Vagina (tissue), 2 donors: ENCODE measurements around the gene TMCO5A. TPM values are rescaled to one million over a fixed set of nuclear protein-coding genes. Genes with fewer than 3 reads are reported as not detected.
"Not testable (repeated sequence)": the region's sequence is repeated elsewhere in the genome, so short reads cannot be mapped to it uniquely, and the experiment has no call there.

Source experiments
- DNase-seq, 2 donors: peaks; one replicate each; pipeline ENCODE4 v3.0.0-alpha.2; 2017; ENCODE audit errors: extremely low spot score in 2 of 2
- H3K27ac ChIP-seq: fragments of 200-600 bp; sonication (generic); one replicate; pipeline ENCODE4 v1.5.1; 2019
- H3K27me3 ChIP-seq: fragments of 200-600 bp; sonication (generic); one replicate; pipeline ENCODE4 v1.5.1; 2019
- H3K36me3 ChIP-seq, 2 donors: fragments of 200-600 bp; sonication (generic); one replicate each; pipeline ENCODE4 v1.5.1; 2017 to 2019
- H3K4me1 ChIP-seq: fragments of 200-600 bp; sonication (generic); one replicate; pipeline ENCODE4 v1.5.1; 2019
- H3K4me3 ChIP-seq, 2 donors: fragments of 200-600 bp; sonication (generic); 1 replicate in 1 of 2; 2 replicates in 1 of 2; pipeline ENCODE4 v1.5.1; 2016 to 2019
- H3K9me3 ChIP-seq: fragments of 200-600 bp; sonication (generic); one replicate; pipeline ENCODE4 v1.5.1; 2019
- CTCF ChIP-seq, 3 experiments: fragments of 450-650 bp in 2 of 3; fragments of 200-600 bp in 1 of 3; sonication (generic) in 1 of 3; IDR thresholded peaks; one replicate each; pipeline ENCODE4 v1.5.1; 2017 to 2019; ENCODE audit warnings: antibody characterized with exemption in 3 of 3, mild to moderate bottlenecking in 2 of 3, moderate library complexity in 2 of 3
- POLR2A ChIP-seq, 2 donors: fragments of 450-650 bp; IDR thresholded peaks; one replicate each; pipeline ENCODE4 v1.6.1; 2017; ENCODE audit warnings: antibody characterized with exemption in 2 of 2, mild to moderate bottlenecking in 2 of 2, moderate library complexity in 2 of 2
- POLR2AphosphoS5 ChIP-seq, 2 donors: sonication (generic); formaldehyde crosslinking; IDR thresholded peaks; one replicate each; pipeline ENCODE4 v1.9.0; 2017; ENCODE audit warnings: antibody characterized with exemption in 2 of 2, mild to moderate bottlenecking in 2 of 2, low read depth in 1 of 2; ENCODE audit not compliant: insufficient read depth in 1 of 2
- intact Hi-C: fragments of 100-400 bp; cut with DNase I; formaldehyde crosslinking; loops from one replicate; pipeline ENCODE4 v1.15.1; 2023
- total RNA-seq: library from RNA; depleted of rRNA; stranded (reverse); fragments of >200 nt; gene quantifications from one replicate; pipeline ENCODE4 v1.2.3, GENCODE V29; 2016

Gene TMCO5A
- total RNA-seq, 1 donor from 2014 or later: not detected

GRCh38 chr15:37951999-37952398 lies 17.6 kb downstream of the TMCO5A start:
- no peak for TF ChIP-seq POLR2A (IDR thresholded peaks at IDR 0.05)
- TF ChIP-seq POLR2AphosphoS5 (IDR thresholded peaks at IDR 0.05; ENCODE audit: insufficient read depth in 1 of 2, low read depth in 1 of 2): no peak
- TF ChIP-seq CTCF (IDR thresholded peaks at IDR 0.05): no peak
- Histone ChIP-seq H3K27me3 (no peaks in the 10 kb centered on the region), H3K9me3 (no peaks in the 10 kb centered on the region), H3K4me3 (no peak overlapping the region), H3K4me1 (no peaks in the 10 kb centered on the region), H3K36me3 (no peaks in the 10 kb centered on the region), H3K27ac (no peak overlapping the region)
- intact Hi-C loops: no loop called here
- DNase-seq: no peak

- H3K4me1 ChIP-seq, H3K4me3 ChIP-seq, H3K36me3 ChIP-seq, DNase-seq, H3K9me3 ChIP-seq, H3K27me3 ChIP-seq, H3K27ac ChIP-seq, intact Hi-C loops: not testable (repeated sequence)
Measured at GRCh38 chr15:37960742-37961141, 26.3 kb downstream of the TMCO5A start.

- intact Hi-C loops: no loop called here
- Histone ChIP-seq H3K4me3 (no peak overlapping the region), H3K36me3 (no peaks in the 10 kb centered on the region), H3K27me3 (no peaks in the 10 kb centered on the region), H3K4me1 (no peaks in the 10 kb centered on the region), H3K9me3 (no peaks in the 10 kb centered on the region), H3K27ac (no peak overlapping the region)
- DNase-seq: no peak
- TF ChIP-seq CTCF (IDR thresholded peaks at IDR 0.05) (no peak), POLR2AphosphoS5 (IDR thresholded peaks at IDR 0.05; ENCODE audit: insufficient read depth in 1 of 2, low read depth in 1 of 2) (no peak), POLR2A (IDR thresholded peaks at IDR 0.05) (no peak)
Measured at GRCh38 chr15:37967788-37968187, 33.3 kb downstream of the TMCO5A start.

GRCh38 chr15:37973856-37974255 lies 39.4 kb downstream of the TMCO5A start:
- H3K36me3 ChIP-seq: no peaks in the 10 kb centered on the region
- no peaks in the 10 kb centered on the region for H3K9me3 ChIP-seq
- H3K4me1 ChIP-seq: no peaks in the 10 kb centered on the region
- H3K4me3 ChIP-seq: no peak overlapping the region
- H3K27me3 ChIP-seq: no peaks in the 10 kb centered on the region
- H3K27ac ChIP-seq: no peak overlapping the region
- DNase-seq: no peak
- TF ChIP-seq POLR2A (IDR thresholded peaks at IDR 0.05) (no peak), CTCF (IDR thresholded peaks at IDR 0.05) (no peak), POLR2AphosphoS5 (IDR thresholded peaks at IDR 0.05; ENCODE audit: insufficient read depth in 1 of 2, low read depth in 1 of 2) (no peak)
- intact Hi-C loops: no loop called here

- intact Hi-C loops: no loop called here
- TF ChIP-seq POLR2A (IDR thresholded peaks at IDR 0.05) (no peak), CTCF (IDR thresholded peaks at IDR 0.05) (no peak), POLR2AphosphoS5 (IDR thresholded peaks at IDR 0.05; ENCODE audit: insufficient read depth in 1 of 2, low read depth in 1 of 2) (no peak)
- Histone ChIP-seq H3K4me1 (peaks cover 10% of the 10 kb centered on the region), H3K9me3 (no peaks in the 10 kb centered on the region), H3K4me3 (no peak overlapping the region), H3K27ac (no peak overlapping the region), H3K27me3 (no peaks in the 10 kb centered on the region), H3K36me3 (no peaks in the 10 kb centered on the region)
- no peak for DNase-seq
Measured at GRCh38 chr15:37978231-37978630, 43.8 kb downstream of the TMCO5A start.
